Liver (tissue), 9 donors: Measurements from ENCODE around the gene TRMT2A. TPM values are rescaled to one million over a fixed set of nuclear protein-coding genes. Genes with fewer than 3 reads are reported as not detected.

Experiments
- DNase-seq: peaks from one replicate; pipeline ENCODE4 v3.0.0-alpha.2; 2017; ENCODE audit warnings: low spot score
- H3K27ac ChIP-seq, 2 donors: one replicate each; pipeline ENCODE4 v1.7.0; 2013; ENCODE audit warnings: inconsistent platforms in 2 of 2, low read length in 2 of 2, control low read depth in 1 of 2, low read depth in 1 of 2, mild to moderate bottlenecking in 1 of 2
- H3K27me3 ChIP-seq, 4 donors: one replicate each; pipeline versions ENCODE4 v1.6.1 to v1.7.0; 2013; ENCODE audit warnings: low read length in 3 of 4, inconsistent platforms in 1 of 4, mild to moderate bottlenecking in 1 of 4, moderate library complexity in 1 of 4; ENCODE audit not compliant: control insufficient read depth in 4 of 4, insufficient read depth in 4 of 4
- H3K36me3 ChIP-seq, 4 donors: one replicate each; pipeline versions ENCODE4 v1.6.1 to v1.7.0; 2013; ENCODE audit warnings: low read length in 3 of 4, mild to moderate bottlenecking in 3 of 4, low read depth in 1 of 4, moderate library complexity in 1 of 4; ENCODE audit not compliant: control insufficient read depth in 4 of 4, insufficient read depth in 3 of 4
- H3K4me1 ChIP-seq, 4 donors: one replicate each; pipeline versions ENCODE4 v1.6.1 to v1.7.0; 2013; ENCODE audit warnings: low read length in 3 of 4, mild to moderate bottlenecking in 3 of 4, moderate library complexity in 1 of 4; ENCODE audit not compliant: control insufficient read depth in 4 of 4, insufficient read depth in 4 of 4
- H3K4me3 ChIP-seq, 3 donors: one replicate each; pipeline versions ENCODE4 v1.6.1 to v1.7.0; 2013; ENCODE audit warnings: low read length in 3 of 3, control low read depth in 1 of 3, low read depth in 1 of 3, mild to moderate bottlenecking in 1 of 3
- H3K9ac ChIP-seq, 2 donors: one replicate each; pipeline ENCODE4 v1.7.0; 2013; ENCODE audit warnings: low read length in 2 of 2, mild to moderate bottlenecking in 2 of 2, moderate library complexity in 2 of 2, control low read depth in 1 of 2, low read depth in 1 of 2
- H3K9me3 ChIP-seq, 4 donors: one replicate each; pipeline versions ENCODE4 v1.6.1 to v1.7.0; 2013; ENCODE audit warnings: low read length in 3 of 4; ENCODE audit not compliant: control insufficient read depth in 4 of 4
- ATF3 ChIP-seq: IDR thresholded peaks from 2 replicates; pipeline ENCODE4 v1.6.1; 2016; ENCODE audit warnings: antibody characterized with exemption
- CTCF ChIP-seq: fragments of 150-350 bp; IDR thresholded peaks from 2 replicates; pipeline ENCODE4 v1.5.1; 2017; ENCODE audit warnings: improper control_type of control experiment, low read depth, low read length; ENCODE audit not compliant: missing input control
- FOXA1 ChIP-seq: IDR thresholded peaks from 2 replicates; pipeline ENCODE4 v1.6.1; 2016; ENCODE audit warnings: antibody characterized with exemption
- FOXA2 ChIP-seq: IDR thresholded peaks from 2 replicates; pipeline ENCODE4 v1.6.1; 2016; ENCODE audit warnings: antibody characterized with exemption
- GABPA ChIP-seq, 2 donors: IDR thresholded peaks in 1 of 2; conservative IDR thresholded peaks in 1 of 2; 2 replicates each; pipeline ENCODE4 v1.6.1; 2016; ENCODE audit warnings: antibody characterized with exemption in 2 of 2, mild to moderate bottlenecking in 1 of 2, moderate library complexity in 1 of 2
- HNF4A ChIP-seq, 2 donors: conservative IDR thresholded peaks; 2 replicates each; pipeline ENCODE4 v1.6.1; 2016; ENCODE audit warnings: antibody characterized with exemption in 2 of 2, mild to moderate bottlenecking in 2 of 2
- HNF4G ChIP-seq: IDR thresholded peaks from 2 replicates; pipeline ENCODE4 v1.6.1; 2016; ENCODE audit warnings: antibody characterized with exemption
- NR2F2 ChIP-seq: IDR thresholded peaks from 2 replicates; pipeline ENCODE4 v1.6.1; 2016; ENCODE audit warnings: antibody characterized with exemption
- RXRA ChIP-seq, 2 donors: IDR thresholded peaks; 2 replicates each; pipeline ENCODE4 v1.6.1; 2017 to 2018; ENCODE audit warnings: antibody characterized with exemption in 2 of 2, mild to moderate bottlenecking in 1 of 2
- SP1 ChIP-seq: IDR thresholded peaks from 2 replicates; pipeline ENCODE4 v1.6.1; 2018; ENCODE audit warnings: antibody characterized with exemption, mild to moderate bottlenecking
- YY1 ChIP-seq: IDR thresholded peaks from 2 replicates; pipeline ENCODE4 v1.6.1; 2016; ENCODE audit warnings: antibody characterized with exemption, mild to moderate bottlenecking
- ZBTB33 ChIP-seq: IDR thresholded peaks from 2 replicates; pipeline ENCODE4 v1.6.1; 2016; ENCODE audit warnings: antibody characterized with exemption
- WGBS: extraction: QIAGEN DNeasy Blood & Tissue Kit; methylation state at CpG from one replicate; pipeline ENCODE4 v1.1.7; 2013; 5-methylcytosine and 5-hydroxymethylcytosine counted together
- polyA plus RNA-seq, 2 donors: library from polyadenylated mRNA; stranded (reverse) in 1 of 2; unstranded in 1 of 2; fragments of 200-250 nt in 1 of 2; fragments of >200 nt in 1 of 2; fragmentation: Nextera tagmentation in 1 of 2; extraction: Ambion mirVana in 1 of 2; gene quantifications; one replicate each; pipeline versions ENCODE4 v1.2.1 to v1.2.3, GENCODE V29; 2013 to 2015
- total RNA-seq, 2 donors: library from RNA; depleted of rRNA; stranded (reverse); fragments of >200 nt; gene quantifications; one replicate each; pipeline ENCODE4 v1.2.3, GENCODE V29; 2014
- TF ChIP-seq, protein P1 (sequence below): IDR thresholded peaks from 2 replicates; pipeline ENCODE4 v1.6.1; 2016; ENCODE audit warnings: antibody characterized with exemption
- TF ChIP-seq, protein P2 (sequence below): IDR thresholded peaks from 2 replicates; pipeline ENCODE4 v1.6.1; 2016; ENCODE audit warnings: antibody characterized with exemption, mild to moderate bottlenecking
- donor health status: healthy.
- donor health status: healthy.
- donor health status: healthy.
- donor health status: healthy.
- donor health status: healthy.

TRMT2A gene
- total and polyA plus RNA-seq, 4 donors: 19.9 to 32.9 (median 25.2) TPM

GRCh38 chr22:20085651-20086050 lies 31.4 kb downstream of the TRMT2A start:
- Histone ChIP-seq H3K4me1 (peaks cover 20 to 54% (median 46%) of the 10 kb centered on the region in 4 donors), H3K27me3 (no peaks in the 10 kb centered on the region), H3K4me3 (no peak overlapping the region), H3K9me3 (no peaks in the 10 kb centered on the region), H3K36me3 (peaks cover 19 to 44% (median 35%) of the 10 kb centered on the region in 4 donors), H3K27ac (peak overlapping the region in 1 of 2 donors; percentile 92), H3K9ac (no peak overlapping the region)
- TF ChIP-seq ZBTB33 (no peak), YY1 (no peak), CTCF (no peak), HNF4G (no peak), SP1 (no peak), RXRA (IDR thresholded peaks at IDR 0.05) (no peak), GABPA (IDR thresholded peaks at IDR 0.05 in 1 of 2, conservative IDR thresholded peaks at IDR 0.05 in 1 of 2) (no peak), ATF3 (no peak), NR2F2 (no peak), HNF4A (conservative IDR thresholded peaks at IDR 0.05) (no peak), FOXA1 (no peak), FOXA2 (no peak)
- TF ChIP-seq, protein P1, sequence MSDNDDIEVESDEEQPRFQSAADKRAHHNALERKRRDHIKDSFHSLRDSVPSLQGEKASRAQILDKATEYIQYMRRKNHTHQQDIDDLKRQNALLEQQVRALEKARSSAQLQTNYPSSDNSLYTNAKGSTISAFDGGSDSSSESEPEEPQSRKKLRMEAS: no peak
- TF ChIP-seq, protein P2, sequence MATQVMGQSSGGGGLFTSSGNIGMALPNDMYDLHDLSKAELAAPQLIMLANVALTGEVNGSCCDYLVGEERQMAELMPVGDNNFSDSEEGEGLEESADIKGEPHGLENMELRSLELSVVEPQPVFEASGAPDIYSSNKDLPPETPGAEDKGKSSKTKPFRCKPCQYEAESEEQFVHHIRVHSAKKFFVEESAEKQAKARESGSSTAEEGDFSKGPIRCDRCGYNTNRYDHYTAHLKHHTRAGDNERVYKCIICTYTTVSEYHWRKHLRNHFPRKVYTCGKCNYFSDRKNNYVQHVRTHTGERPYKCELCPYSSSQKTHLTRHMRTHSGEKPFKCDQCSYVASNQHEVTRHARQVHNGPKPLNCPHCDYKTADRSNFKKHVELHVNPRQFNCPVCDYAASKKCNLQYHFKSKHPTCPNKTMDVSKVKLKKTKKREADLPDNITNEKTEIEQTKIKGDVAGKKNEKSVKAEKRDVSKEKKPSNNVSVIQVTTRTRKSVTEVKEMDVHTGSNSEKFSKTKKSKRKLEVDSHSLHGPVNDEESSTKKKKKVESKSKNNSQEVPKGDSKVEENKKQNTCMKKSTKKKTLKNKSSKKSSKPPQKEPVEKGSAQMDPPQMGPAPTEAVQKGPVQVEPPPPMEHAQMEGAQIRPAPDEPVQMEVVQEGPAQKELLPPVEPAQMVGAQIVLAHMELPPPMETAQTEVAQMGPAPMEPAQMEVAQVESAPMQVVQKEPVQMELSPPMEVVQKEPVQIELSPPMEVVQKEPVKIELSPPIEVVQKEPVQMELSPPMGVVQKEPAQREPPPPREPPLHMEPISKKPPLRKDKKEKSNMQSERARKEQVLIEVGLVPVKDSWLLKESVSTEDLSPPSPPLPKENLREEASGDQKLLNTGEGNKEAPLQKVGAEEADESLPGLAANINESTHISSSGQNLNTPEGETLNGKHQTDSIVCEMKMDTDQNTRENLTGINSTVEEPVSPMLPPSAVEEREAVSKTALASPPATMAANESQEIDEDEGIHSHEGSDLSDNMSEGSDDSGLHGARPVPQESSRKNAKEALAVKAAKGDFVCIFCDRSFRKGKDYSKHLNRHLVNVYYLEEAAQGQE: no peak
- no peak for DNase-seq
- whole genome bisulfite sequencing: 96% methylated on average over 20 of the region's 20 CpGs
